Upper lobe of left lung (tissue), 4 donors: ENCODE results near the gene RAP2B.

ENCODE experiments used
- CTCF ChIP-seq, 6 experiments: fragments of 450-650 bp in 4 of 6; fragments of 200-600 bp in 2 of 6; sonication (generic) in 2 of 6; IDR thresholded peaks; one replicate each; pipeline ENCODE4 v1.5.1; 2016 to 2019; ENCODE audit warnings: antibody characterized with exemption in 6 of 6
- EP300 ChIP-seq, 4 donors: sonication (generic); formaldehyde crosslinking; IDR thresholded peaks; one replicate each; pipeline ENCODE4 v1.5.1; 2017; ENCODE audit warnings: antibody characterized with exemption in 4 of 4, control low read depth in 2 of 4
- POLR2A ChIP-seq, 4 donors: fragments of 450-650 bp; IDR thresholded peaks; one replicate each; pipeline ENCODE4 v1.5.1; 2016 to 2017; ENCODE audit warnings: antibody characterized with exemption in 4 of 4, mild to moderate bottlenecking in 2 of 4

- TF ChIP-seq CTCF (IDR thresholded peaks at IDR 0.05) (no peak), POLR2A (IDR thresholded peaks at IDR 0.05) (peak in 2 of 4 donors; percentile 73 to 83), EP300 (IDR thresholded peaks at IDR 0.05) (no peak)
These were observed 800 bp upstream of the RAP2B start for GRCh38 chr3:153161138-153161713.
